HG03025 (cell line): ENCODE results near the gene SMIM5.

ENCODE experiments used
- ATAC-seq: cut with Tn5 transposase; IDR thresholded peaks from one replicate; pipeline ENCODE4 v1.9.1; 2021; ENCODE audit warnings: mild to moderate bottlenecking, moderate library complexity; ENCODE audit not compliant: unreplicated experiment, low FRiP score

The SMIM5 gene

GRCh38 chr17:75638893-75639292 lies 5.7 kb downstream of the SMIM5 start:
- ATAC-seq = no peak

- no peak for ATAC-seq
These were observed 6.1 kb downstream of the SMIM5 start for GRCh38 chr17:75639327-75639726.

GRCh38 chr17:75639771-75640555 lies 6.7 kb downstream of the SMIM5 start:
- no peak for ATAC-seq

GRCh38 chr17:75640556-75641119 lies 7.4 kb downstream of the SMIM5 start:
- ATAC-seq = no peak

GRCh38 chr17:75641343-75641742 lies 8.1 kb downstream of the SMIM5 start:
- ATAC-seq = no peak

GRCh38 chr17:75642182-75642783 lies 9.0 kb downstream of the SMIM5 start:
- ATAC-seq = no peak

GRCh38 chr17:75642784-75643642 lies 9.8 kb downstream of the SMIM5 start:
- ATAC-seq = no peak

- no peak for ATAC-seq
These were observed 10.4 kb downstream of the SMIM5 start for GRCh38 chr17:75643643-75644017.

GRCh38 chr17:75645501-75645888 lies 12.3 kb downstream of the SMIM5 start:
- no peak for ATAC-seq

GRCh38 chr17:75645889-75646637 lies 12.8 kb downstream of the SMIM5 start:
- no peak for ATAC-seq

GRCh38 chr17:75646638-75646992 lies 13.4 kb downstream of the SMIM5 start:
- no peak for ATAC-seq

GRCh38 chr17:75647061-75647460 lies 13.8 kb downstream of the SMIM5 start:
- ATAC-seq = no peak

GRCh38 chr17:75647921-75648320 lies 14.7 kb downstream of the SMIM5 start:
- ATAC-seq = no peak

GRCh38 chr17:75649687-75650086 lies 16.5 kb downstream of the SMIM5 start:
- no peak for ATAC-seq

GRCh38 chr17:75650874-75651273 lies 17.6 kb downstream of the SMIM5 start:
- no peak for ATAC-seq

GRCh38 chr17:75652341-75652740 lies 19.1 kb downstream of the SMIM5 start:
- ATAC-seq = no peak

- no peak for ATAC-seq
These were observed 19.8 kb downstream of the SMIM5 start for GRCh38 chr17:75652934-75653549.

- no peak for ATAC-seq
These were observed 20.9 kb downstream of the SMIM5 start for GRCh38 chr17:75654176-75654575.

- no peak for ATAC-seq
These were observed 25.0 kb downstream of the SMIM5 start for GRCh38 chr17:75658237-75658636.

GRCh38 chr17:75661531-75661930 lies 28.3 kb downstream of the SMIM5 start:
- ATAC-seq = no peak
